ENCODE data around the gene RILP.

DNA sequence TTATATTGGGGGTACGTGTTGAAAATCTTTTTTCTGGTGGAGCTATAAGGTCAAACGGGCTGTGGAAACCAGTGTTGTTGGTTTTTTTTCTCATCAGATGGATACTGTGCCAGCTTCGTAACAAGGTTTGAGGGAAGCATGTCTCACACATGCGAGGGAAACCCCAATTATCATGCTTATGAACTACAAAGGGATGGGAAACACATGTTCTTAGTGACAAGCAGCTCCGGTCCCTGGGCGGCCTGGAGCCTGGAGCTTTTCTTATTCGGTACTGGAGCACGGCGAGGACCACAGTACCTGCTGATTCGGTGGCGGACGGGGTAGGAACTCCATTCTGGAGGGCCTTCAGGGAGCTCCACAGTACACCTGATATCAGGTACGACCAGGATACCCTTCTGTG is 33.6 kb downstream of the RILP start:
- TF ChIP-seq, protein P1, sequence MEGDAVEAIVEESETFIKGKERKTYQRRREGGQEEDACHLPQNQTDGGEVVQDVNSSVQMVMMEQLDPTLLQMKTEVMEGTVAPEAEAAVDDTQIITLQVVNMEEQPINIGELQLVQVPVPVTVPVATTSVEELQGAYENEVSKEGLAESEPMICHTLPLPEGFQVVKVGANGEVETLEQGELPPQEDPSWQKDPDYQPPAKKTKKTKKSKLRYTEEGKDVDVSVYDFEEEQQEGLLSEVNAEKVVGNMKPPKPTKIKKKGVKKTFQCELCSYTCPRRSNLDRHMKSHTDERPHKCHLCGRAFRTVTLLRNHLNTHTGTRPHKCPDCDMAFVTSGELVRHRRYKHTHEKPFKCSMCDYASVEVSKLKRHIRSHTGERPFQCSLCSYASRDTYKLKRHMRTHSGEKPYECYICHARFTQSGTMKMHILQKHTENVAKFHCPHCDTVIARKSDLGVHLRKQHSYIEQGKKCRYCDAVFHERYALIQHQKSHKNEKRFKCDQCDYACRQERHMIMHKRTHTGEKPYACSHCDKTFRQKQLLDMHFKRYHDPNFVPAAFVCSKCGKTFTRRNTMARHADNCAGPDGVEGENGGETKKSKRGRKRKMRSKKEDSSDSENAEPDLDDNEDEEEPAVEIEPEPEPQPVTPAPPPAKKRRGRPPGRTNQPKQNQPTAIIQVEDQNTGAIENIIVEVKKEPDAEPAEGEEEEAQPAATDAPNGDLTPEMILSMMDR (IDR thresholded peaks at IDR 0.05; ENCODE audit: poor library complexity), result no peak
- TF ChIP-seq EZH2 (IDR thresholded peaks at IDR 0.05; ENCODE audit: borderline replicate concordance), result no peak
- no peak for TF ChIP-seq EZH2phosphoT487 (IDR thresholded peaks at IDR 0.05; ENCODE audit: low read depth, severe bottlenecking, unreplicated experiment)

All from hepatocyte (in vitro differentiated cells).